Smooth muscle cell (in vitro differentiated cells): Measurements from ENCODE around the gene LAMA3. TPM values are rescaled to one million over a fixed set of nuclear protein-coding genes. Genes with fewer than 3 reads are reported as not detected.
A peak's percentile ranks its signal among the peaks of the same experiment; 100 is the strongest.

Experiments
- DNase-seq: peaks from one replicate; lab custom pipeline; 2025; ENCODE audit not compliant: unreplicated experiment; lab: John Stamatoyannopoulos, UW
- H2AFZ ChIP-seq: fragments of 200-600 bp; sonication (generic); 2 replicates; pipeline ENCODE4 v1.6.0; 2016; ENCODE audit warnings: antibody characterized with exemption, low read depth, mild to moderate bottlenecking
- H3F3A ChIP-seq: fragments of 200-600 bp; sonication (generic); 2 replicates; pipeline ENCODE4 v1.6.0; 2017; ENCODE audit warnings: antibody characterized with exemption, low read depth
- H3K27ac ChIP-seq: fragments of 200-600 bp; sonication (generic); 2 replicates; pipeline ENCODE4 v1.5.1; 2016; ENCODE audit warnings: low read depth, mild to moderate bottlenecking
- H3K27me3 ChIP-seq: fragments of 200-600 bp; sonication (generic); 2 replicates; pipeline ENCODE4 v1.6.1; 2016; ENCODE audit warnings: low read depth, mild to moderate bottlenecking
- H3K36me3 ChIP-seq: fragments of 200-600 bp; sonication (generic); 2 replicates; pipeline ENCODE4 v1.5.1; 2016; ENCODE audit warnings: low read depth
- H3K4me1 ChIP-seq: fragments of 200-600 bp; sonication (generic); 2 replicates; pipeline ENCODE4 v1.5.1; 2016; ENCODE audit warnings: low read depth
- H3K4me2 ChIP-seq: fragments of 200-600 bp; sonication (generic); 2 replicates; pipeline ENCODE4 v1.6.0; 2016; ENCODE audit warnings: mild to moderate bottlenecking
- H3K4me3 ChIP-seq: fragments of 200-600 bp; sonication (generic); 2 replicates; pipeline ENCODE4 v1.5.1; 2016; ENCODE audit warnings: mild to moderate bottlenecking
- H3K79me2 ChIP-seq: fragments of 200-600 bp; sonication (generic); 2 replicates; pipeline ENCODE4 v1.6.0; 2016; ENCODE audit warnings: low read depth, mild to moderate bottlenecking
- H3K9ac ChIP-seq: fragments of 200-600 bp; sonication (generic); 2 replicates; pipeline ENCODE4 v1.6.0; 2016; ENCODE audit warnings: low read depth
- H3K9me3 ChIP-seq: fragments of 200-600 bp; sonication (generic); replicated peaks from 2 replicates; pipeline ENCODE4 v1.5.1; 2016; ENCODE audit warnings: low read depth
- H4K20me1 ChIP-seq: fragments of 200-600 bp; sonication (generic); 2 replicates; pipeline ENCODE4 v1.6.0; 2016; ENCODE audit warnings: low read depth
- WGBS: methylation state at CpG from one replicate; pipeline ENCODE4 v1.1.7; 2016; ENCODE audit warnings: low lambda C conversion rate; 5-methylcytosine and 5-hydroxymethylcytosine counted together
- polyA plus RNA-seq: library from polyadenylated mRNA; unstranded; fragments of >200 nt; fragmentation: Nextera tagmentation; extraction: Ambion mirVana; gene quantifications from 2 replicates; pipeline ENCODE4 v1.2.1, GENCODE V29; 2016
- total RNA-seq: library from RNA; depleted of rRNA; stranded (reverse); fragments of >200 nt; gene quantifications from 2 replicates; pipeline ENCODE4 v1.2.3, GENCODE V29; 2014
- TF ChIP-seq, protein P1 (sequence below): fragments of 200-600 bp; sonication (generic); IDR thresholded peaks from 2 replicates; pipeline ENCODE4 v1.5.1; 2017; ENCODE audit warnings: borderline replicate concordance, mild to moderate bottlenecking, antibody characterized with exemption; ENCODE audit not compliant: insufficient read depth, poor library complexity, severe bottlenecking

The LAMA3 gene
- total and polyA plus RNA-seq, 2 experiments from 2014 or later: 7.8 to 23.1 TPM

DNA sequence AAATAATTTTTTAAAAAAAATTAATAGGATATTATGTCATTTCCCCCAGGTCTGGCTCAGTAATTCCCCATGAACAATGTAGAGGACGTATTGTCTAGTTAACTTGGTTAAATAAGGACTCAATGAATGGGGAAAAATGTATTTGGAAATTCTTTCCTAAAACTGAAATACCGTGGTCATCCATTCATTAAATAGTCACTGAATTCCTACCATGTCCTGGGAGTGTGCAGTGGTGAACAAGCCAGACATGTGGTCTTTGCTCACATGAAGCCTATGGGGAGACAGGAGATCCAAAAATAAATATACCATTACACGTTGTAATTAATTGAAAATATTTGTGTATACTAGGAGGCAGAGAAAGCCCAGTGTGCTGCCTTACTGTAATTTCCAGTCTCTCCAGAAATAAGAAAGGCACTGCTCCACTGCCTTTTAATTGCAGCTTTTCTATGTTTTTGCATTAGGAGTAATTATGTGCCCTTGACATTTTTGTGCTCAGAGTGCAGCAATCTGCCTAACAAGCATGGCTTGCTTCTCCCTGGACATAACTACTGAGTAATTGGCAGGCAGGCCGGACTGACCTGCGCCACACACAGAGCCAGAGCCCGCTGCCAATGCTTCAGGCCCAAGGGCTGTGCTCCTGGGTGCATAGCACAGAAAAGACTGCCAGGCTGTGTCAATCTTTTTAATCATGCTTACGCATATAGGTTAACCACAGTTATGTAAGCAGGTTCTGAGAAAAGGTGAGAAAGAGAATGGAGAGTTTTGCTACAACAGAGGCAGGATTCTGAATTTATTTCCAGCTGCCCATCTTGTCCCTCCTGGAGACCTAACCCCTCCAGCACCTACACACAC is 303.1 kb downstream of the LAMA3 start:
- Histone ChIP-seq H3F3A (no peaks in the 10 kb centered on the region), H3K36me3 (no peaks in the 10 kb centered on the region), H3K4me2 (no peak overlapping the region), H3K4me3 (no peak overlapping the region), H3K4me1 (no peaks in the 10 kb centered on the region), H3K9ac (no peak overlapping the region), H3K27ac (no peak overlapping the region), H3K9me3 (no peaks in the 10 kb centered on the region), H2AFZ (no peak overlapping the region), H4K20me1 (no peaks in the 10 kb centered on the region), H3K79me2 (no peaks in the 10 kb centered on the region), H3K27me3 (peaks cover 10% of the 10 kb centered on the region)
- TF ChIP-seq, protein P1, sequence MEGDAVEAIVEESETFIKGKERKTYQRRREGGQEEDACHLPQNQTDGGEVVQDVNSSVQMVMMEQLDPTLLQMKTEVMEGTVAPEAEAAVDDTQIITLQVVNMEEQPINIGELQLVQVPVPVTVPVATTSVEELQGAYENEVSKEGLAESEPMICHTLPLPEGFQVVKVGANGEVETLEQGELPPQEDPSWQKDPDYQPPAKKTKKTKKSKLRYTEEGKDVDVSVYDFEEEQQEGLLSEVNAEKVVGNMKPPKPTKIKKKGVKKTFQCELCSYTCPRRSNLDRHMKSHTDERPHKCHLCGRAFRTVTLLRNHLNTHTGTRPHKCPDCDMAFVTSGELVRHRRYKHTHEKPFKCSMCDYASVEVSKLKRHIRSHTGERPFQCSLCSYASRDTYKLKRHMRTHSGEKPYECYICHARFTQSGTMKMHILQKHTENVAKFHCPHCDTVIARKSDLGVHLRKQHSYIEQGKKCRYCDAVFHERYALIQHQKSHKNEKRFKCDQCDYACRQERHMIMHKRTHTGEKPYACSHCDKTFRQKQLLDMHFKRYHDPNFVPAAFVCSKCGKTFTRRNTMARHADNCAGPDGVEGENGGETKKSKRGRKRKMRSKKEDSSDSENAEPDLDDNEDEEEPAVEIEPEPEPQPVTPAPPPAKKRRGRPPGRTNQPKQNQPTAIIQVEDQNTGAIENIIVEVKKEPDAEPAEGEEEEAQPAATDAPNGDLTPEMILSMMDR: no peak
- 75% methylated on average over 7 of the region's 7 CpGs for WGBS
- DNase-seq: no peak

DNA sequence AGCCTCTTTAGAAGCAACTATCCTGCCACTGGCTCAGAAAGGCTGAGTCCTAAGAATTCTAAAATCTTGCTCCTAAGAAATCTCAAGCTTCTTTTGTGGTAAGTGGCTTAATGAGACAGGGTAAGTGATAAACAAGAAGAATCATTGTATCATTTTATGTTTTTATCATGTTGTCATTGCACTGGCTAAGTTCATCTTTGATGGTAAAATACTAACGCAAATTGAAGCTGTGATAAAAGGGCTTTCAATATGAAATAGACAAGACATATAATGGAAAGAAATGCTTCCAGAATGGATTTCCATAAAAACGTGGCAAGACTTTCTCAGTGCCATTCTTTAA is 303.7 kb downstream of the LAMA3 start:
- TF ChIP-seq, protein P1: no peak
- DNase-seq: no peak
- Histone ChIP-seq H2AFZ (no peak overlapping the region), H3F3A (no peaks in the 10 kb centered on the region), H4K20me1 (no peaks in the 10 kb centered on the region), H3K4me3 (no peak overlapping the region), H3K9ac (no peak overlapping the region), H3K36me3 (no peaks in the 10 kb centered on the region), H3K27me3 (peaks cover 10% of the 10 kb centered on the region), H3K4me2 (no peak overlapping the region), H3K27ac (no peak overlapping the region), H3K79me2 (no peaks in the 10 kb centered on the region), H3K9me3 (no peaks in the 10 kb centered on the region), H3K4me1 (no peaks in the 10 kb centered on the region)
- 75% methylated on average over 2 of the region's 2 CpGs for WGBS

- DNase-seq: no peak
- no peak overlapping the region for H3K27ac ChIP-seq
- no peaks in the 10 kb centered on the region for H3K9me3 ChIP-seq
- no peaks in the 10 kb centered on the region for H3K4me1 ChIP-seq
- H4K20me1 ChIP-seq: no peaks in the 10 kb centered on the region
- no peak overlapping the region for H3K4me3 ChIP-seq
- peak overlapping the region; percentile 7 for H3K4me2 ChIP-seq
- 28% methylated on average over 9 of the region's 9 CpGs for WGBS
- H3K27me3 ChIP-seq: peaks cover 3% of the 10 kb centered on the region
- H3K36me3 ChIP-seq: no peaks in the 10 kb centered on the region
- no peaks in the 10 kb centered on the region for H3K79me2 ChIP-seq
- no peak overlapping the region for H3K9ac ChIP-seq
- TF ChIP-seq, protein P1: no peak
- no peak overlapping the region for H2AFZ ChIP-seq
- H3F3A ChIP-seq: no peaks in the 10 kb centered on the region
These were observed 305.2 kb downstream of the LAMA3 start for GRCh38 chr18:23994361-23994902.
